Common myeloid progenitor, CD34-positive (primary cell): ENCODE results near the gene MAN2A1.

Experiments used
- CTCF ChIA-PET: fragments of 350-600 bp; sonication (Branson Sonifier 250); formaldehyde crosslinking; loops from one replicate; lab custom pipeline; 2021; ENCODE audit warnings: antibody characterized with exemption; lab: Charles Lee
- POLR2A ChIA-PET: fragments of 350-600 bp; sonication (Branson Sonifier 250); formaldehyde crosslinking; loops from one replicate; lab custom pipeline; 2021; ENCODE audit warnings: antibody characterized with exemption; lab: Charles Lee
- DNase-seq, 3 donors: peaks; one replicate each; pipeline versions ENCODE4 v3.0.0 to v3.0.0-alpha.2; 2013
- H3K27ac ChIP-seq, 2 experiments: 1 replicate in 1 of 2; 2 replicates in 1 of 2; pipeline ENCODE4 v1.7.0; 2013; ENCODE audit warnings: inconsistent platforms in 2 of 2, low read length in 2 of 2, mild to moderate bottlenecking in 2 of 2, low read depth in 1 of 2, moderate library complexity in 1 of 2; ENCODE audit not compliant: severe bottlenecking in 2 of 2, insufficient read depth in 1 of 2, poor library complexity in 1 of 2
- H3K27me3 ChIP-seq, 5 experiments: replicated peaks in 2 of 5; 1 replicate in 3 of 5; 2 replicates in 2 of 5; pipeline versions ENCODE4 v1.6.1 to v1.7.0; 2013; ENCODE audit warnings: low read length in 4 of 5, mild to moderate bottlenecking in 2 of 5, moderate library complexity in 2 of 5, inconsistent platforms in 1 of 5; ENCODE audit not compliant: insufficient read depth in 5 of 5, control insufficient read depth in 4 of 5
- H3K36me3 ChIP-seq, 4 experiments: 1 replicate in 2 of 4; 2 replicates in 2 of 4; pipeline versions ENCODE4 v1.6.1 to v1.7.0; 2013; ENCODE audit warnings: low read length in 3 of 4, control low read depth in 1 of 4, mild to moderate bottlenecking in 1 of 4; ENCODE audit not compliant: control insufficient read depth in 4 of 4, insufficient read depth in 4 of 4
- H3K4me1 ChIP-seq, 4 experiments: 1 replicate in 3 of 4; 2 replicates in 1 of 4; pipeline versions ENCODE4 v1.6.1 to v1.7.1; 2013; ENCODE audit warnings: low read length in 3 of 4, mild to moderate bottlenecking in 3 of 4, control low read depth in 1 of 4, inconsistent platforms in 1 of 4, moderate library complexity in 1 of 4; ENCODE audit not compliant: control insufficient read depth in 4 of 4, insufficient read depth in 4 of 4; ENCODE audit errors: control extremely low read depth in 1 of 4
- H3K4me3 ChIP-seq, 7 experiments: 1 replicate in 4 of 7; 2 replicates in 3 of 7; pipeline versions ENCODE4 v1.5.1 to v1.7.0; 2013; ENCODE audit warnings: mild to moderate bottlenecking in 7 of 7, low read length in 6 of 7, moderate library complexity in 6 of 7, inconsistent platforms in 2 of 7, low read depth in 2 of 7, control low read depth in 1 of 7; ENCODE audit not compliant: insufficient read depth in 4 of 7, control insufficient read depth in 1 of 7; ENCODE audit errors: extremely low read depth in 1 of 7
- H3K9me3 ChIP-seq, 5 experiments: 1 replicate in 4 of 5; 2 replicates in 1 of 5; pipeline versions ENCODE4 v1.6.1 to v1.7.1; 2013; ENCODE audit warnings: low read length in 4 of 5, mild to moderate bottlenecking in 2 of 5, inconsistent platforms in 1 of 5, low read depth in 1 of 5, moderate library complexity in 1 of 5; ENCODE audit not compliant: control insufficient read depth in 4 of 5, insufficient read depth in 2 of 5; ENCODE audit errors: control extremely low read depth in 1 of 5
- WGBS: methylation state at CpG from one replicate; pipeline ENCODE4 v1.1.5; 2013; ENCODE audit not compliant: insufficient coverage; 5-methylcytosine and 5-hydroxymethylcytosine counted together

MAN2A1 gene

GRCh38 chr5:109711673-109712072, 21.9 kb downstream of the MAN2A1 start:
- H3K27me3 ChIP-seq: no peaks in the 10 kb centered on the region
- DNase-seq: no peak
- H3K36me3 ChIP-seq: peaks cover 0 to 15% (median 5%) of the 10 kb centered on the region in 4 experiments
- ChIA-PET CTCF (no interaction called here), POLR2A (interaction anchor here (0.7 kb wide), 1 partner anchor 44 kb away, joined by 3 read pairs; no protein-coding TSS in a partner anchor)
- H3K4me1 ChIP-seq: no peaks in the 10 kb centered on the region
- no peak overlapping the region for H3K4me3 ChIP-seq
- H3K9me3 ChIP-seq: no peaks in the 10 kb centered on the region
- no peak overlapping the region for H3K27ac ChIP-seq

DNA sequence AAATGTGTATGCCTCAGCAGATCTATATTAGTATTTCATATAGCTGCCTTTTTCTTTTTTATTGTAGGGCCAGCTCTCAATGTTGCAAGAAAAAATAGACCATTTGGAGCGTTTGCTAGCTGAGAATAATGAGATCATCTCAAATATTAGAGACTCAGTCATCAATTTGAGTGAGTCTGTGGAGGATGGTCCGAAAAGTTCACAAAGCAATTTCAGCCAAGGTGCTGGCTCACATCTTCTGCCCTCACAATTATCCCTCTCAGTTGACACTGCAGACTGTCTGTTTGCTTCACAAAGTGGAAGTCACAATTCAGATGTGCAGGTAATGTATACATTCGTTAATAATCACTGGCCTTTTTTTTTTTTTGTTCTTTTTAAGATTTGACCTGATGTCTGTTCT, 23.7 kb downstream of the MAN2A1 start:
- Histone ChIP-seq H3K27me3 (no peaks in the 10 kb centered on the region), H3K9me3 (no peaks in the 10 kb centered on the region), H3K4me1 (no peaks in the 10 kb centered on the region), H3K27ac (no peak overlapping the region), H3K36me3 (peaks cover 0 to 27% (median 6%) of the 10 kb centered on the region in 4 experiments), H3K4me3 (no peak overlapping the region)
- DNase-seq: no peak
- ChIA-PET CTCF (interaction anchor here (0.6 to 1.5 kb wide), 2 partner anchors 12 to 22 kb away, joined by 3 to 5 read pairs; no protein-coding TSS in a partner anchor), POLR2A (no interaction called here)
- 100% methylated on average over 1 of the region's 3 CpGs for WGBS

GRCh38 chr5:109714592-109714991, 24.9 kb downstream of the MAN2A1 start:
- POLR2A ChIA-PET: interaction anchor here (0.5 to 0.6 kb wide), 2 partner anchors 22 to 133 kb away, joined by 3 to 4 read pairs; no protein-coding TSS in a partner anchor
- WGBS: 83% methylated on average over 3 of the region's 3 CpGs

DNA sequence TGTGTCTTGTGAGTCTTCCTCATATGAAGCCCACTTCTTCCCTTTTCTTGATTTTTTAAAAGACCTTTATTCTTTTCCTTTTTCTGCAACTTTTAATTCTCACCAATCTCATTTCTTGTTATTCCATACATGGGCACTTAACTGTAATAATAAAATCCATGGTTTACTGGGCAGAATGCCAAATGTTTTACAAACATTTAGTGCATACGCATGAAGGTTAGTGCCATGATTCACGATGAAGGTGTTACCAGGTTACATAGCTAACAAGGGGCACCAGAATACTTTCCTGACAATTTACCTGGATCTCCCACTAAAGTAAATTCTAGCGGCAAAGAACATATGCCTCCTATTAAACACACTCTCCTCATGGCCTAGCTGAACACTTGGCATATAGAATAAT, 28.5 kb downstream of the MAN2A1 start:
- WGBS: 100% methylated on average over 2 of the region's 3 CpGs
- CTCF ChIA-PET: no interaction called here
- H3K27me3 ChIP-seq: no peaks in the 10 kb centered on the region
- no peak overlapping the region for H3K4me3 ChIP-seq
- POLR2A ChIA-PET: no interaction called here
- DNase-seq: no peak
- H3K9me3 ChIP-seq: no peaks in the 10 kb centered on the region
- no peaks in the 10 kb centered on the region for H3K4me1 ChIP-seq
- H3K27ac ChIP-seq: no peak overlapping the region
- peaks cover 0 to 28% (median 8%) of the 10 kb centered on the region in 4 experiments for H3K36me3 ChIP-seq

More at GRCh38 chr5:109714592-109714991, 24.9 kb downstream of the MAN2A1 start:
- no peak for DNase-seq
- Histone ChIP-seq H3K27me3 (no peaks in the 10 kb centered on the region), H3K27ac (no peak overlapping the region), H3K4me1 (no peaks in the 10 kb centered on the region), H3K9me3 (no peaks in the 10 kb centered on the region), H3K4me3 (no peak overlapping the region), H3K36me3 (peaks cover 0 to 28% (median 7%) of the 10 kb centered on the region in 4 experiments)
- CTCF ChIA-PET: interaction anchor here (0.7 to 1.5 kb wide), 2 partner anchors 13 to 396 kb away, joined by 5 read pairs; no protein-coding TSS in a partner anchor

GRCh38 chr5:109718632-109719031, 28.9 kb downstream of the MAN2A1 start:
- ChIA-PET CTCF (interaction anchor here (1.4 kb wide), 1 partner anchor 14 kb away, joined by 3 read pairs; no protein-coding TSS in a partner anchor), POLR2A (no interaction called here)
- Histone ChIP-seq H3K27me3 (no peaks in the 10 kb centered on the region), H3K4me1 (no peaks in the 10 kb centered on the region), H3K27ac (no peak overlapping the region), H3K36me3 (peaks cover 0 to 28% (median 8%) of the 10 kb centered on the region in 4 experiments), H3K9me3 (no peaks in the 10 kb centered on the region), H3K4me3 (no peak overlapping the region)
- no CpG with 5 or more reads among the region's 4 CpGs for WGBS
- no peak for DNase-seq

GRCh38 chr5:109719978-109720377, 30.3 kb downstream of the MAN2A1 start:
- CTCF ChIA-PET: interaction anchor here (1.4 to 2.3 kb wide), 3 partner anchors 12 to 19 kb away, joined by 3 to 5 read pairs (median 5); no protein-coding TSS in a partner anchor
- POLR2A ChIA-PET: no interaction called here

GRCh38 chr5:109721741-109722140, 32.0 kb downstream of the MAN2A1 start:
- H3K4me1 ChIP-seq: no peaks in the 10 kb centered on the region
- ChIA-PET CTCF (interaction anchor here (0.6 to 2.3 kb wide), 7 partner anchors 13 to 63 kb away, joined by 3 to 5 read pairs (median 4); no protein-coding TSS in a partner anchor), POLR2A (no interaction called here)
- no peak overlapping the region for H3K27ac ChIP-seq
- WGBS: no CpG with 5 or more reads among the region's 1 CpG
- no peak for DNase-seq
- H3K4me3 ChIP-seq: no peak overlapping the region
- H3K9me3 ChIP-seq: no peaks in the 10 kb centered on the region
- H3K36me3 ChIP-seq: peaks cover 3 to 18% (median 4%) of the 10 kb centered on the region in 4 experiments
- H3K27me3 ChIP-seq: no peaks in the 10 kb centered on the region

More at GRCh38 chr5:109719978-109720377, 30.3 kb downstream of the MAN2A1 start:
- peaks cover 0 to 24% (median 8%) of the 10 kb centered on the region in 4 experiments for H3K36me3 ChIP-seq
- H3K4me3 ChIP-seq: no peak overlapping the region
- H3K27me3 ChIP-seq: no peaks in the 10 kb centered on the region
- H3K27ac ChIP-seq: no peak overlapping the region
- no peaks in the 10 kb centered on the region for H3K9me3 ChIP-seq
- H3K4me1 ChIP-seq: no peaks in the 10 kb centered on the region
- DNase-seq: peak; percentile 10 to 64 (median 48)
